HepG2 (cell line): ENCODE results near the gene ZNHIT1. TPM values are rescaled to one million over a fixed set of nuclear protein-coding genes. Genes with fewer than 3 reads are reported as not detected.

Experiments
- ETV5 ChIP-seq: IDR thresholded peaks from 2 replicates; pipeline ENCODE4 v1.6.1; 2018; ENCODE audit warnings: missing biosample characterization, missing genetic modification reagents, inconsistent platforms, borderline replicate concordance
- NAIF1 ChIP-seq: sonication (generic); formaldehyde crosslinking; IDR thresholded peaks from 2 replicates; pipeline ENCODE4 v1.5.0; 2020; ENCODE audit warnings: mild to moderate bottlenecking, missing genetic modification reagents, borderline replicate concordance
- NFKB2 ChIP-seq: sonication (generic); formaldehyde crosslinking; IDR thresholded peaks from 2 replicates; pipeline ENCODE4 v1.4.0; 2020; ENCODE audit warnings: missing genetic modification reagents, borderline replicate concordance
- RARA ChIP-seq: IDR thresholded peaks from 2 replicates; pipeline ENCODE4 v1.6.1; 2016; ENCODE audit warnings: missing genetic modification reagents, missing compliant biosample characterization
- SOX6 ChIP-seq, 2 experiments: fragments of 450-650 bp in 1 of 2; sonication (generic) in 1 of 2; formaldehyde crosslinking in 1 of 2; IDR thresholded peaks; 2 replicates each; pipeline versions ENCODE4 v1.4.0 to v1.6.1; 2017 to 2020; ENCODE audit warnings: antibody characterized with exemption in 1 of 2, mild to moderate bottlenecking in 1 of 2, missing genetic modification reagents in 1 of 2
- THAP11 ChIP-seq: IDR thresholded peaks from 2 replicates; pipeline ENCODE4 v1.6.1; 2016; ENCODE audit warnings: missing biosample characterization, missing genetic modification reagents
- ZBTB21 ChIP-seq: sonication (generic); formaldehyde crosslinking; IDR thresholded peaks from 2 replicates; pipeline ENCODE4 v1.4.0; 2020; ENCODE audit warnings: missing genetic modification reagents
- ZFP36L1 ChIP-seq: sonication (generic); formaldehyde crosslinking; IDR thresholded peaks from 2 replicates; pipeline ENCODE4 v1.8.0; 2022; ENCODE audit warnings: mild to moderate bottlenecking, missing genetic modification reagents, moderate library complexity
- ZKSCAN1 ChIP-seq: fragments of 150-350 bp; IDR thresholded peaks from 2 replicates; pipeline ENCODE4 v1.6.1; 2014; ENCODE audit warnings: low read length
- ZNF317 ChIP-seq: sonication (generic); formaldehyde crosslinking; IDR thresholded peaks from 2 replicates; pipeline ENCODE4 v1.5.0; 2020; ENCODE audit warnings: mild to moderate bottlenecking, missing genetic modification reagents
- ZNF335 ChIP-seq: sonication (generic); formaldehyde crosslinking; IDR thresholded peaks from 2 replicates; pipeline ENCODE4 v1.4.0; 2020; ENCODE audit warnings: missing genetic modification reagents
- ZNF773 ChIP-seq: sonication (generic); formaldehyde crosslinking; IDR thresholded peaks from 2 replicates; pipeline ENCODE4 v1.4.0; 2020; ENCODE audit warnings: missing genetic modification reagents, borderline replicate concordance
- ZNF850 ChIP-seq: sonication (generic); formaldehyde crosslinking; conservative IDR thresholded peaks from 2 replicates; pipeline ENCODE4 v1.9.0; 2021; ENCODE audit warnings: mild to moderate bottlenecking, missing genetic modification reagents
- ZNF883 ChIP-seq: sonication (generic); formaldehyde crosslinking; IDR thresholded peaks from 2 replicates; pipeline ENCODE4 v1.5.1; 2020; ENCODE audit warnings: mild to moderate bottlenecking, missing genetic modification reagents; ENCODE audit errors: not compliant biosample characterization
- polyA plus RNA-seq, 8 experiments: library from polyadenylated mRNA; depleted of rRNA in 3 of 8; stranded (reverse) in 7 of 8; unstranded in 1 of 8; fragments of >200 nt; fragmentation: Illumina TruSeq in 4 of 8; extraction: Trizol in 4 of 8; gene quantifications; 2 replicates each; pipeline versions ENCODE4 v1.2.1 to v1.2.3, GENCODE V29; 2011 to 2016; ENCODE audit warnings: low read depth in 4 of 8, missing spikeins in 1 of 8, mixed read lengths in 1 of 8; ENCODE audit not compliant: insufficient read depth in 1 of 8
- total RNA-seq, 5 experiments: library from RNA; depleted of rRNA; stranded (reverse); fragments of >200 nt; fragmentation: Illumina TruSeq; extraction: Trizol; gene quantifications; 2 replicates each; pipeline ENCODE4 v1.2.3, GENCODE V29; 2016; ENCODE audit warnings: low read depth in 1 of 5
- TF ChIP-seq, protein P1 (sequence below): sonication (generic); formaldehyde crosslinking; IDR thresholded peaks from 2 replicates; pipeline ENCODE4 v1.5.0; 2020; ENCODE audit warnings: missing genetic modification reagents
- TF ChIP-seq, protein P2 (sequence below): sonication (generic); formaldehyde crosslinking; conservative IDR thresholded peaks from 2 replicates; pipeline ENCODE4 v1.8.0; 2022; ENCODE audit warnings: mild to moderate bottlenecking, moderate library complexity, missing genetic modification reagents
- TF ChIP-seq, protein P3 (sequence below): sonication (generic); formaldehyde crosslinking; IDR thresholded peaks from 2 replicates; pipeline ENCODE4 v1.4.0; 2020; ENCODE audit warnings: missing genetic modification reagents; ENCODE audit errors: not compliant biosample characterization
- TF ChIP-seq, protein P4 (sequence below): sonication (generic); formaldehyde crosslinking; IDR thresholded peaks from 2 replicates; pipeline ENCODE4 v1.5.1; 2020; ENCODE audit warnings: mild to moderate bottlenecking, missing genetic modification reagents, moderate library complexity
- TF ChIP-seq, protein P5 (sequence below): IDR thresholded peaks from 2 replicates; pipeline ENCODE4 v1.6.1; 2016; ENCODE audit warnings: missing biosample characterization, missing genetic modification reagents, low read depth

ZNHIT1 gene
- total and polyA plus RNA-seq, 2 of the 13 experiments (the other 11 are each of a cell fraction or from before 2014, with no cell fraction given), result 32.5 to 64.5 TPM

DNA sequence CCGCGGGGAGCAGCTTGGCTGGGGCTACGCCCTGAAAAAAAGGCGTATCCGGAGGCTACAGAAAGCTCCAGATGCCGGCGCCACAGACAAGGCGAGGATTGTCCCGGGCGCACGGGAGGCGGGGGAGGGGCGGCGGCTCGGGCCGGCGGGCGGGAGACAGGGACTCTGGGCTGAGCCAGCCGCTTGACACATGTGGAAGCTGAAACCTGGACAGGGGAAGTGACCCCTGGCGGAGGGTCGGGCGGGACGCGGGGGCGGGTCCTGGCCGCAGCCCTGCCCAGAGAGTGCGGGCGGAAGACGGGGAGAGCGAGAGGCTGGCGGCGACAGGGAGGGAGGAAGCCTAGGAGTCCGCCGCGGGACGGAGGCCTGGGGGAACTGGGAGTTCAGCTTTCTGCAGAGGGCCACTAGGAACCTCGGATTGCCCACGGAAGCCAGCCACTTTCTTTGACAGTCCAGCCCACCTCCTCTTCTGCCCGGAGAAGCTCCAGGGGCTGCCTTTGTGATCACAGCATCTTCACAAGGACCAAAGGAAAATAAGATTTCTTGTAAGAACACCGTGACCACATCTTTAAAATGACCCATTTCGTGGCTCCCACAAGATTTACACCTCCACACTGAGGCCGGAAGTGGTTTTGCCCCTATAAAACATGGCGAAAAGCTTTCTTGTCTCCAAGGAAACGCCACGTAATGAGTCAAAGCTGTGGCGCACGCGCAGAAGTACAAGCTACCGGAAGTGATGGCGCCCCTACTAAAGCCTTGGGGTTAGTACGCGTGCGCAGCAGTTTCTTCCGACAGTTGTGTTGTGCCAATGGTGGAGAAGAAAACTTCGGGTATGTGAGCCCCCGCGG, at the start of gene ZNHIT1, which contains the start of gene PLOD3 (continued):
- TF ChIP-seq, protein P1, sequence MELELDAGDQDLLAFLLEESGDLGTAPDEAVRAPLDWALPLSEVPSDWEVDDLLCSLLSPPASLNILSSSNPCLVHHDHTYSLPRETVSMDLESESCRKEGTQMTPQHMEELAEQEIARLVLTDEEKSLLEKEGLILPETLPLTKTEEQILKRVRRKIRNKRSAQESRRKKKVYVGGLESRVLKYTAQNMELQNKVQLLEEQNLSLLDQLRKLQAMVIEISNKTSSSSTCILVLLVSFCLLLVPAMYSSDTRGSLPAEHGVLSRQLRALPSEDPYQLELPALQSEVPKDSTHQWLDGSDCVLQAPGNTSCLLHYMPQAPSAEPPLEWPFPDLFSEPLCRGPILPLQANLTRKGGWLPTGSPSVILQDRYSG (CRISPR knock-in tag), result peak; percentile 71; the same call in 1 of the 2 replicates
- no peak for TF ChIP-seq NAIF1
- TF ChIP-seq ZNF317, result peak; percentile 35; the same call in 1 of the 2 replicates
- TF ChIP-seq ZNF883 (CRISPR knock-in tag), result no peak
- TF ChIP-seq SOX6 (IDR thresholded peaks at IDR 0.05), result no peak
- peak; percentile 61 for TF ChIP-seq SOX6 (CRISPR knock-in tag; IDR thresholded peaks at IDR 0.05)
- TF ChIP-seq ZNF773, result 0 out of 2 replicates have a peak, but pooled peaks have one; percentile 52
- 0 out of 2 replicates have a peak, but pooled peaks have one; percentile 31 for TF ChIP-seq ZFP36L1 (CRISPR knock-in tag)
- TF ChIP-seq ETV5 (CRISPR knock-in tag), result peak; percentile 37; the same call in 1 of the 2 replicates
- TF ChIP-seq ZKSCAN1, result no peak
- TF ChIP-seq, protein P2, sequence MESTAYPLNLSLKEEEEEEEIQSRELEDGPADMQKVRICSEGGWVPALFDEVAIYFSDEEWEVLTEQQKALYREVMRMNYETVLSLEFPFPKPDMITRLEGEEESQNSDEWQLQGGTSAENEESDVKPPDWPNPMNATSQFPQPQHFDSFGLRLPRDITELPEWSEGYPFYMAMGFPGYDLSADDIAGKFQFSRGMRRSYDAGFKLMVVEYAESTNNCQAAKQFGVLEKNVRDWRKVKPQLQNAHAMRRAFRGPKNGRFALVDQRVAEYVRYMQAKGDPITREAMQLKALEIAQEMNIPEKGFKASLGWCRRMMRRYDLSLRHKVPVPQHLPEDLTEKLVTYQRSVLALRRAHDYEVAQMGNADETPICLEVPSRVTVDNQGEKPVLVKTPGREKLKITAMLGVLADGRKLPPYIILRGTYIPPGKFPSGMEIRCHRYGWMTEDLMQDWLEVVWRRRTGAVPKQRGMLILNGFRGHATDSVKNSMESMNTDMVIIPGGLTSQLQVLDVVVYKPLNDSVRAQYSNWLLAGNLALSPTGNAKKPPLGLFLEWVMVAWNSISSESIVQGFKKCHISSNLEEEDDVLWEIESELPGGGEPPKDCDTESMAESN (CRISPR knock-in tag), result no peak
- TF ChIP-seq RARA (CRISPR knock-in tag), result peak; percentile 31; the same call in 1 of the 2 replicates
- TF ChIP-seq, protein P3, sequence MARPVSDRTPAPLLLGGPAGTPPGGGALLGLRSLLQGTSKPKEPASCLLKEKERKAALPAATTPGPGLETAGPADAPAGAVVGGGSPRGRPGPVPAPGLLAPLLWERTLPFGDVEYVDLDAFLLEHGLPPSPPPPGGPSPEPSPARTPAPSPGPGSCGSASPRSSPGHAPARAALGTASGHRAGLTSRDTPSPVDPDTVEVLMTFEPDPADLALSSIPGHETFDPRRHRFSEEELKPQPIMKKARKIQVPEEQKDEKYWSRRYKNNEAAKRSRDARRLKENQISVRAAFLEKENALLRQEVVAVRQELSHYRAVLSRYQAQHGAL (CRISPR knock-in tag), result no peak
- TF ChIP-seq NFKB2 (CRISPR knock-in tag), result no peak
- TF ChIP-seq ZBTB21 (CRISPR knock-in tag), result no peak
- TF ChIP-seq, protein P4, sequence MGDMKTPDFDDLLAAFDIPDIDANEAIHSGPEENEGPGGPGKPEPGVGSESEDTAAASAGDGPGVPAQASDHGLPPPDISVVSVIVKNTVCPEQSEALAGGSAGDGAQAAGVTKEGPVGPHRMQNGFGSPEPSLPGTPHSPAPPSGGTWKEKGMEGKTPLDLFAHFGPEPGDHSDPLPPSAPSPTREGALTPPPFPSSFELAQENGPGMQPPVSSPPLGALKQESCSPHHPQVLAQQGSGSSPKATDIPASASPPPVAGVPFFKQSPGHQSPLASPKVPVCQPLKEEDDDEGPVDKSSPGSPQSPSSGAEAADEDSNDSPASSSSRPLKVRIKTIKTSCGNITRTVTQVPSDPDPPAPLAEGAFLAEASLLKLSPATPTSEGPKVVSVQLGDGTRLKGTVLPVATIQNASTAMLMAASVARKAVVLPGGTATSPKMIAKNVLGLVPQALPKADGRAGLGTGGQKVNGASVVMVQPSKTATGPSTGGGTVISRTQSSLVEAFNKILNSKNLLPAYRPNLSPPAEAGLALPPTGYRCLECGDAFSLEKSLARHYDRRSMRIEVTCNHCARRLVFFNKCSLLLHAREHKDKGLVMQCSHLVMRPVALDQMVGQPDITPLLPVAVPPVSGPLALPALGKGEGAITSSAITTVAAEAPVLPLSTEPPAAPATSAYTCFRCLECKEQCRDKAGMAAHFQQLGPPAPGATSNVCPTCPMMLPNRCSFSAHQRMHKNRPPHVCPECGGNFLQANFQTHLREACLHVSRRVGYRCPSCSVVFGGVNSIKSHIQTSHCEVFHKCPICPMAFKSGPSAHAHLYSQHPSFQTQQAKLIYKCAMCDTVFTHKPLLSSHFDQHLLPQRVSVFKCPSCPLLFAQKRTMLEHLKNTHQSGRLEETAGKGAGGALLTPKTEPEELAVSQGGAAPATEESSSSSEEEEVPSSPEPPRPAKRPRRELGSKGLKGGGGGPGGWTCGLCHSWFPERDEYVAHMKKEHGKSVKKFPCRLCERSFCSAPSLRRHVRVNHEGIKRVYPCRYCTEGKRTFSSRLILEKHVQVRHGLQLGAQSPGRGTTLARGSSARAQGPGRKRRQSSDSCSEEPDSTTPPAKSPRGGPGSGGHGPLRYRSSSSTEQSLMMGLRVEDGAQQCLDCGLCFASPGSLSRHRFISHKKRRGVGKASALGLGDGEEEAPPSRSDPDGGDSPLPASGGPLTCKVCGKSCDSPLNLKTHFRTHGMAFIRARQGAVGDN (CRISPR knock-in tag), result peak; percentile 84
- TF ChIP-seq ZNF335 (CRISPR knock-in tag), result peak; percentile 45; the same call in 1 of the 2 replicates
- peak; percentile 81 for TF ChIP-seq THAP11 (CRISPR knock-in tag)
- TF ChIP-seq, protein P5, sequence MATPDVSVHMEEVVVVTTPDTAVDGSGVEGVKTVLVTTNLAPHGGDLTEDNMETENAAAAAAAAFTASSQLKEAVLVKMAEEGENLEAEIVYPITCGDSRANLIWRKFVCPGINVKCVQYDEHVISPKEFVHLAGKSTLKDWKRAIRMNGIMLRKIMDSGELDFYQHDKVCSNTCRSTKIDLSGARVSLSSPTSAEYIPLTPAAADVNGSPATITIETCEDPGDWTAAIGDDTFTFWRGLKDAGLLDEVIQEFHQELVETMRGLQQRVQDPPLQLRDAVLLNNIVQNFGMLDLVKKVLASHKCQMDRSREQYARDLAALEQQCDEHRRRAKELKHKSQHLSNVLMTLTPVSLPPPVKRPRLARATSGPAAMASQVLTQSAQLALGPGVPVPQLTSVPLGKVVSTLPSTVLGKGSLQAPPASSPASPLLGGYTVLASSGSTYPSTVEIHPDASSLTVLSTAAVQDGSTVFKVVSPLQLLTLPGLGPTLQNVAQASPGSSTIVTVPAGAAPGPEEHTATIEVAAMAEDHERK (CRISPR knock-in tag), result 0 out of 2 replicates have a peak, but pooled peaks have one; percentile 29
- TF ChIP-seq ZNF850 (CRISPR knock-in tag), result no peak
